Type B pancreatic cell (in vitro differentiated cells): ENCODE measurements around the gene STX8. TPM values are rescaled to one million over a fixed set of nuclear protein-coding genes. Genes with fewer than 3 reads are reported as not detected.

Experiments used
- DNase-seq: peaks from one replicate; pipeline ENCODE4 v3.0.0; 2021; ENCODE audit warnings: mixed read lengths; ENCODE audit not compliant: unreplicated experiment; ENCODE audit errors: extremely low spot score
- H3K27ac Mint-ChIP-seq: 2 replicates; pipeline ENCODE4 v1.8.0; 2021; ENCODE audit warnings: mild to moderate bottlenecking, mixed read lengths
- H3K27me3 Mint-ChIP-seq: 2 replicates; pipeline ENCODE4 v1.8.0; 2021; ENCODE audit warnings: mixed read lengths
- H3K36me3 Mint-ChIP-seq: 2 replicates; pipeline ENCODE4 v1.8.0; 2021; ENCODE audit warnings: mixed read lengths
- H3K4me1 Mint-ChIP-seq: one replicate; pipeline ENCODE4 v1.8.0; 2021; ENCODE audit warnings: mixed read lengths; ENCODE audit not compliant: unreplicated experiment
- H3K4me3 Mint-ChIP-seq: 2 replicates; pipeline ENCODE4 v1.8.0; 2021; ENCODE audit warnings: mild to moderate bottlenecking, mixed read lengths
- H3K9me3 Mint-ChIP-seq: 2 replicates; pipeline ENCODE4 v1.8.0; 2021; ENCODE audit warnings: mixed read lengths
- total RNA-seq: library from RNA; stranded (reverse); gene quantifications from 2 replicates; pipeline ENCODE4 v1.2.1, GENCODE V29; 2021; ENCODE audit warnings: low replicate concordance
- TF ChIP-seq, protein P1 (sequence below): fragments of 200-600 bp; sonication (generic); conservative IDR thresholded peaks from 2 replicates; pipeline ENCODE4 v1.5.0; 2021; ENCODE audit warnings: antibody characterized with exemption, mild to moderate bottlenecking

The STX8 gene
- total RNA-seq, 1 donor from 2014 or later: 59.3 TPM

DNA sequence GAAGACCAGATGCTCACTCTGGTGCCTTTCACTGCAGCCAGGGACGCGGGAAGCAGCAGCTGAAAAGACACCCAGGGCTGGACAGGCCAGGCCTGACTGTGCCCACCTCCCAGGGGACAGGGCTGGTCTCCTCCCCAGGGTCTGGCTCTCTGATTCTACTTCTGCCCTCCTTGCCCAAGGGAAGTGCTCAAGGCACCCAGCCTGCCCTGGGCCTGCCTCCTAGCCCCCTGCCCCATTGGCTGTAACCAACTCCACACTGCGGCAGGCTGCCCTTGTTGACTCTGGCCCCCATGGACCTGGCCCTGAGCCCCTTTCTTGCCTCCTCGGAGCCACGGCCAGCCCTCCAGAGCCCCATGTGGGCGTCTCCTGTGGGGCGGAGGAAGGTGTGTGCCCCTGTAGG is 341.9 kb downstream of the STX8 start:
- H3K27ac Mint-ChIP-seq: no peak overlapping the region
- no peaks in the 10 kb centered on the region for H3K36me3 Mint-ChIP-seq
- no peaks in the 10 kb centered on the region for H3K9me3 Mint-ChIP-seq
- peaks cover 9% of the 10 kb centered on the region for H3K4me1 Mint-ChIP-seq
- peaks cover 3% of the 10 kb centered on the region for H3K27me3 Mint-ChIP-seq
- no peak overlapping the region for H3K4me3 Mint-ChIP-seq
- DNase-seq: no peak
- TF ChIP-seq, protein P1, sequence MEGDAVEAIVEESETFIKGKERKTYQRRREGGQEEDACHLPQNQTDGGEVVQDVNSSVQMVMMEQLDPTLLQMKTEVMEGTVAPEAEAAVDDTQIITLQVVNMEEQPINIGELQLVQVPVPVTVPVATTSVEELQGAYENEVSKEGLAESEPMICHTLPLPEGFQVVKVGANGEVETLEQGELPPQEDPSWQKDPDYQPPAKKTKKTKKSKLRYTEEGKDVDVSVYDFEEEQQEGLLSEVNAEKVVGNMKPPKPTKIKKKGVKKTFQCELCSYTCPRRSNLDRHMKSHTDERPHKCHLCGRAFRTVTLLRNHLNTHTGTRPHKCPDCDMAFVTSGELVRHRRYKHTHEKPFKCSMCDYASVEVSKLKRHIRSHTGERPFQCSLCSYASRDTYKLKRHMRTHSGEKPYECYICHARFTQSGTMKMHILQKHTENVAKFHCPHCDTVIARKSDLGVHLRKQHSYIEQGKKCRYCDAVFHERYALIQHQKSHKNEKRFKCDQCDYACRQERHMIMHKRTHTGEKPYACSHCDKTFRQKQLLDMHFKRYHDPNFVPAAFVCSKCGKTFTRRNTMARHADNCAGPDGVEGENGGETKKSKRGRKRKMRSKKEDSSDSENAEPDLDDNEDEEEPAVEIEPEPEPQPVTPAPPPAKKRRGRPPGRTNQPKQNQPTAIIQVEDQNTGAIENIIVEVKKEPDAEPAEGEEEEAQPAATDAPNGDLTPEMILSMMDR: no peak

DNA sequence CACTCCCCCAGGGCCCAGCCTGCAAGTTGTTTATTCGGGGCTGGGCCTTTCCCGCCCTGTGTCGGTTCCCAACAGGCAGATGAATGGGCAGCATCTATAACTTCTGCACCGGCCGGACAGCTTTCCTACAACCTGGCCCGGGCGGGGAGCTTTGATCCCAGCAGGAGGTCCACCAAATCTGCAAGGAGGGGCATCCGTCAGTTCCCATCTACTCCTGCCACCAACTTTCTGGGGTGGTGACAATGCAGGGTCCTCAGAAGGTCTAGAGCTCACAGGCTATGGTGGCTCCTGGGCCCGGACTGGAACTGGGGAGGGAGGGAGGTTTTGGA is 342.4 kb downstream of the STX8 start:
- DNase-seq: no peak
- no peaks in the 10 kb centered on the region for H3K9me3 Mint-ChIP-seq
- H3K27ac Mint-ChIP-seq: no peak overlapping the region
- H3K4me3 Mint-ChIP-seq: no peak overlapping the region
- peaks cover 3% of the 10 kb centered on the region for H3K27me3 Mint-ChIP-seq
- TF ChIP-seq, protein P1: no peak
- H3K4me1 Mint-ChIP-seq: peaks cover 8% of the 10 kb centered on the region
- no peaks in the 10 kb centered on the region for H3K36me3 Mint-ChIP-seq

DNA sequence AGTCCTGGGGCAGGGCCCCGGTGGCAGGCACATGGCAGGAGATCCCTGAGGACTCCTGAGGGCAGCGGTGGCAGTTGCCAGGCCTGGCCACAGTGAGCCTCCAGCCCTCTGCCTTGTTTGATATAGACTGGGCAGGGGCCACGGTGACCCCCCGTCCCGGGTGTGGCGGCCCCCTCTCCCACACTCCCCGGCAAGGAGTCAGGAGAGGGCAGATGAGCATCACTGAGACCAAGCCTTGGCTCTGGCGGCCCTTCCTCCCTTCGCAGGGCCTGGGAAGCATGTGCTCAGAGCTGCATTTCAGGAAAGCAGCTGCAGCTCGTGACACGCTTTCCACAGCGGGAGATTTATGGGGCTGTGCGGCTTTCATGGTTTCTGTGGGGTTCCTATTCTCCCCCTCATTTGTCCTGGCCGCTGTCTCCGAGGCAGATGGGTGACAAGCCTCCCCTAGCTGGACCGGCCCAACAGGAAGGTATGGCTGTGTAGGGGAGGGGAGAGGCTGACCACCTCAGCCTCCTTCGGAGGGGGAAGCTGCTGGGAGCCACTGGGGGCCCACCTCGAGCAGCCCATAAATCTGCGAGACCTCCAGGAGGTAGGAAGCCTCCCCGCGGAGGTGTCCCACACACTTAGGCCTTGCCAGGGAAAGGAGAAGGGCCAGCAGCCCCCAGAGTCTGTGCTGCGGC is 342.9 kb downstream of the STX8 start:
- no peak overlapping the region for H3K27ac Mint-ChIP-seq
- DNase-seq: no peak
- H3K9me3 Mint-ChIP-seq: no peaks in the 10 kb centered on the region
- peaks cover 3% of the 10 kb centered on the region for H3K27me3 Mint-ChIP-seq
- peaks cover 3% of the 10 kb centered on the region for H3K4me1 Mint-ChIP-seq
- H3K4me3 Mint-ChIP-seq: no peak overlapping the region
- H3K36me3 Mint-ChIP-seq: no peaks in the 10 kb centered on the region
- TF ChIP-seq, protein P1: no peak

DNA sequence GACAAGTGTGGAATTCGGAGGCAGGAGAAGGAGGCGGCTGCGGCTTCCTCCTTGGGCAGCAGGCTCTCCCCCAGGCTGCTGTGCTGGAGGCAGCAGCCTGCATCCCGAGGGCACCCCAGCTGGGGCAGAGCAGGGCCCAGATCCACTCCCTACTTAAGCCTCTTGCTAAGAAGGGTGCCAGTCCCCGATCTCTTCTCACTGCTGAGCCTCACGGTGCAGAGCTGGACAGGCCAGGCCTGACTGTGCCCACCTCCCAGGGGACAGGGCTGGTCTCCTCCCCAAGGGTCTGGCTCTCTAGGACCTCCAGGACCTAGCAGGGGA is 343.5 kb downstream of the STX8 start:
- H3K4me1 Mint-ChIP-seq: peaks cover 3% of the 10 kb centered on the region
- no peaks in the 10 kb centered on the region for H3K9me3 Mint-ChIP-seq
- H3K27me3 Mint-ChIP-seq: peaks cover 3% of the 10 kb centered on the region
- H3K4me3 Mint-ChIP-seq: no peak overlapping the region
- no peak overlapping the region for H3K27ac Mint-ChIP-seq
- H3K36me3 Mint-ChIP-seq: no peaks in the 10 kb centered on the region
- no peak for DNase-seq
- TF ChIP-seq, protein P1: no peak

DNA sequence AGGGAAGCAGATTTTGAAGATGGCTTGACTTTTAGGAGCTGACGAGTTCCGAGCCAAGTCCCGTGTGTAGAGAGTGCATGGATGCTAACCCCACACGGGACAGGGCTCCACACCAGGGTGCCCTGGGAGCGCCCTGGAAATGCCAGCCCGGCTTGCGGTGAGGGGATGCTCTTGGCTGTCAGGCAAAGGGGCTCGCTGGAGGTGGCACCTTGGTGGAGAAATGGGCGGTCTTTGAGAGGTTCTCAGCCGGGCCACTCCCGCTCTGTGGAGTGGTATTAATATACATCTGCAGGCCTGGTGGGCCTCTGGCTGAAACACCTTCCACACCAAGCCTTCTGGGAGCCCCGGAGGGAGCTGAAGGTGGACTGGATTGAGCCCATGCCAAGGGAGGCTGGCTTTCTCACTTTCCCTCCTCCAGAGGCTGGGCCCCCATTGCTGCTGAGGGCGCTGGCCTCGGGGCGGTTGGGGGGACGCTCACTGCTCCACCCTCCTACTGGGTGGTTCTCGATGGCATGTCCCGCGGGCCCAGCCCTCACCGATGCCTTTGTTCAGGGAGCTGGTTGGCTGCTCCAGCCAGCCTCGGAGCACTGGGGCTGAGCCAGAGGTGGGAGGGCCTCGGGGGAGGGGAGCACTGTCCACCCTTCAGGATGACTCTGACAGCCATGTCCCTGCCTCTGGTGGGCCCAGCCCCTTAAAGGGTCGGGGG is 344.0 kb downstream of the STX8 start:
- no peak overlapping the region for H3K27ac Mint-ChIP-seq
- TF ChIP-seq, protein P1: no peak
- no peaks in the 10 kb centered on the region for H3K36me3 Mint-ChIP-seq
- peaks cover 3% of the 10 kb centered on the region for H3K4me1 Mint-ChIP-seq
- peaks cover 3% of the 10 kb centered on the region for H3K27me3 Mint-ChIP-seq
- no peak for DNase-seq
- H3K9me3 Mint-ChIP-seq: no peaks in the 10 kb centered on the region
- no peak overlapping the region for H3K4me3 Mint-ChIP-seq
